Measurements from ENCODE around the gene CAPN8.

DNA sequence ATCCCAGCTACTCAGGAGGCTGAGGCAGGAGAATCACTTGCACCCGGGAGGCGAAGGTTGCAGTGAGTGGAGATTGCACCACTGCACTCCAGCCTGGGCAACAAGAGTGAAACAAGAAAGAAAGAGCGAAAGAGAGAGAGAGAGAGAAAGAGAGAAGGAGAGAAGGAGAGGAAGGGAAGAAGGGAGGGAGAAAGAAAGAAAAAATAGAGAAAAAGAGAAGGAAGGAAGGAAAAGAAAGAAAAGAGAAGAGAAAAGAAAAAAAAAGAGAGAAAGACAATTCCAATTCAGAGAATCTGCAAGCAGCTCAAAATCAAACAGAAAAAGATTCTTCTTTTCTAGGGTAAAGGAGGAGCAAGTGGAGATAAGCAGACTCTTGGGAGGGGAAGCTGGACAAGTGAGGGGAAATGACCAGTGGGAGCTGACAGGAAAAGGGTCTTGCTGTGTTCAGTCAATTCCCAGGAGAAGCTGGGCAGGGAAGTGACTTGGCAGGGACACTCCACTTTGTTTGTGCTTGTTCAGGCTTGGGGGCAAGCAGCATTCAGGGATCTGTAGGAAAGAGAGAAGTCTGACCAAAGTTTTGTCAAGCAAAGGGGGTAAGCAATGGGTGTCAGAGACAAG is 43.3 kb upstream of the CAPN8 start:
- TF ChIP-seq, protein P1, sequence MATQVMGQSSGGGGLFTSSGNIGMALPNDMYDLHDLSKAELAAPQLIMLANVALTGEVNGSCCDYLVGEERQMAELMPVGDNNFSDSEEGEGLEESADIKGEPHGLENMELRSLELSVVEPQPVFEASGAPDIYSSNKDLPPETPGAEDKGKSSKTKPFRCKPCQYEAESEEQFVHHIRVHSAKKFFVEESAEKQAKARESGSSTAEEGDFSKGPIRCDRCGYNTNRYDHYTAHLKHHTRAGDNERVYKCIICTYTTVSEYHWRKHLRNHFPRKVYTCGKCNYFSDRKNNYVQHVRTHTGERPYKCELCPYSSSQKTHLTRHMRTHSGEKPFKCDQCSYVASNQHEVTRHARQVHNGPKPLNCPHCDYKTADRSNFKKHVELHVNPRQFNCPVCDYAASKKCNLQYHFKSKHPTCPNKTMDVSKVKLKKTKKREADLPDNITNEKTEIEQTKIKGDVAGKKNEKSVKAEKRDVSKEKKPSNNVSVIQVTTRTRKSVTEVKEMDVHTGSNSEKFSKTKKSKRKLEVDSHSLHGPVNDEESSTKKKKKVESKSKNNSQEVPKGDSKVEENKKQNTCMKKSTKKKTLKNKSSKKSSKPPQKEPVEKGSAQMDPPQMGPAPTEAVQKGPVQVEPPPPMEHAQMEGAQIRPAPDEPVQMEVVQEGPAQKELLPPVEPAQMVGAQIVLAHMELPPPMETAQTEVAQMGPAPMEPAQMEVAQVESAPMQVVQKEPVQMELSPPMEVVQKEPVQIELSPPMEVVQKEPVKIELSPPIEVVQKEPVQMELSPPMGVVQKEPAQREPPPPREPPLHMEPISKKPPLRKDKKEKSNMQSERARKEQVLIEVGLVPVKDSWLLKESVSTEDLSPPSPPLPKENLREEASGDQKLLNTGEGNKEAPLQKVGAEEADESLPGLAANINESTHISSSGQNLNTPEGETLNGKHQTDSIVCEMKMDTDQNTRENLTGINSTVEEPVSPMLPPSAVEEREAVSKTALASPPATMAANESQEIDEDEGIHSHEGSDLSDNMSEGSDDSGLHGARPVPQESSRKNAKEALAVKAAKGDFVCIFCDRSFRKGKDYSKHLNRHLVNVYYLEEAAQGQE (IDR thresholded peaks at IDR 0.05; ENCODE audit: low read depth): no peak
- TF ChIP-seq ZBTB7A (IDR thresholded peaks at IDR 0.05; ENCODE audit: low read depth): no peak

Measured in Ishikawa (cell line).